ENCODE measurements around the gene OST4. TPM values are rescaled to one million over a fixed set of nuclear protein-coding genes. Genes with fewer than 3 reads are reported as not detected.

OST4 gene
- total RNA-seq, 1 experiment from 2014 or later = 166 TPM

DNA sequence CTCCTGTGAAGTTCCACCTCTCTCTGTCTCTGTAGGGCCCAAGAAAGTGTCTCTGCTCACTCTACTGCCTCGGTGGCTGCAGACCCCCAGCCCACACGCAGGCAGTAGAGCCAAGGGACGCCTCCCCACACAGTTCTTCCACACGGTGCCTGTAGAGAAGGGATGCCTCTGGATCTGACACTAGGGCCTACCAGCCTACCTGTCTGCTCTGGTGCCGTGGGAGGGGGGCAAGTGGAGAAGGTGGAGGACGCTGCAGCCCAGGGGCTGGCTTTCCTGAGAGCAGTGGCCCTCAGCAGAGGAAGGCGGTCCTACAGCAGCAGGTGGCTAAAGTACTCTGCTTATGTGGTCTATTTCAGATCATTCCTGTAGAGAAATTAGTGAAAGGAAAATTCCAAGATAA lies 47.7 kb downstream of the OST4 start:
- H2AFZ ChIP-seq = no peak overlapping the region
- no peaks in the 10 kb centered on the region for H3K27me3 ChIP-seq (ENCODE audit: insufficient read depth, low read depth)
- POLR2A ChIA-PET (ENCODE audit: unreplicated experiment) = no interaction called here
- H3K79me2 ChIP-seq (ENCODE audit: low read depth) = peaks cover 7% of the 10 kb centered on the region; the same call in 1 of the 2 replicates
- no peak overlapping the region for H3K4me2 ChIP-seq
- H3K36me3 ChIP-seq (ENCODE audit: low read depth) = 0 out of 2 replicates have a peak, but pooled peaks cover 5% of the 10 kb centered on the region
- no peak overlapping the region for H3K27ac ChIP-seq
- no peaks in the 10 kb centered on the region for H3K9me3 ChIP-seq (ENCODE audit: insufficient read depth, low read depth)
- no peaks in the 10 kb centered on the region for H4K20me1 ChIP-seq (ENCODE audit: insufficient read depth)
- TF ChIP-seq EZH2 (IDR thresholded peaks at IDR 0.05; ENCODE audit: low read depth) = no peak
- no TSS peak for BruUV-seq (replicated peaks)
- CTCF ChIA-PET = interaction anchor here (0.6 kb wide), 1 partner anchor 256 kb away, joined by 4 read pairs; no protein-coding TSS in a partner anchor
- peaks cover 35% of the 10 kb centered on the region for H3K4me1 ChIP-seq (replicated peaks; ENCODE audit: insufficient read depth)
- no peaks in the 10 kb centered on the region for H3K9me2 ChIP-seq (ENCODE audit: insufficient read depth)
- DNase-seq = no peak
- peaks cover 34% of the 10 kb centered on the region for H3F3A ChIP-seq (ENCODE audit: insufficient read depth, low read depth)
- no peak overlapping the region for H3K4me3 ChIP-seq
- intact Hi-C loops (cut with micrococcal nuclease; ENCODE audit: unreplicated experiment) = no loop called here

DNA sequence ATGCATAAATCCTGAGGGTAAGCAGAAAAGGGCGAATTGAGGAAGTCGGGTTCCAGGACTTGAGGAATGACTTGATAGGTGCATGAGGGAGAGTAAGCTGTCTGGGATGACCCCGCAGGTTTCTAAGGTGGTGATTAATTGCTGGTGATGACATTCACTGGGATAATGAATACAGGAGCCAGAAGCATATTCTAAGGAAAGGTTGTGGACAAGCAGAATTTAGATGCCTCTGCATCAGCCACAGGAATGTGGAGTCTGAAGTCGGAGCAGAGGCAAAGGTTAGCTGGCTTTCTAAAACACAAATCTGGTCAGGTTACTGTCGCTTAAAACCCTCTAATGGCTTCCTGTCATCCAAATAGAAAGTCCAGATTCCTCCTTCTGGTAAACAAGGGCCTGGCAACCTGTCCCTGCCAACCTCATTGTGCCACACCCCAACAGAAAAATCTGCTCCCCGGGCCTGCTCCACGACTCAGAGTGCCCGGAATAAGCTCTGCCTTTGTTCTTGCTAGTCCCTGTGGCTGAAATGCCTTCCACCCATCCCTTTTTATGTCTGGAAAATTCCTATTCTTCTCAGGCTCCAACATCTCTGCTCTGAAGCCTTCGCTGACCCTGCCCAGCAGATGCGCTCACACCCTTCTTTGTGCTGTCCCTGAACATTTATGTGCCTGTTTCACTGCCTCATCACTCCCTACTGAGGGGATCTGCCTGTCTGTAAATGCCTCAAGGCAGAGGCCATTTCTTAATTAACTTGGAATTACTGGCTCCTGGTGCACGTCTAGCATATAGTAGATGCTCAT lies 50.0 kb downstream of the OST4 start:
- no peaks in the 10 kb centered on the region for H3K9me3 ChIP-seq (ENCODE audit: insufficient read depth, low read depth)
- H3K9me2 ChIP-seq (ENCODE audit: insufficient read depth) = no peaks in the 10 kb centered on the region
- no peaks in the 10 kb centered on the region for H3K27me3 ChIP-seq (ENCODE audit: insufficient read depth, low read depth)
- H2AFZ ChIP-seq = no peak overlapping the region
- peak overlapping the region; percentile 61 for H3K4me2 ChIP-seq
- POLR2A ChIA-PET (ENCODE audit: unreplicated experiment) = interaction anchor here (0.6 to 1.0 kb wide), 7 partner anchors 12 to 1483 kb away, joined by 3 to 8 read pairs (median 4); partner anchors contain the start of genes CIB4 and TMEM214
- peaks cover 43% of the 10 kb centered on the region for H3K4me1 ChIP-seq (replicated peaks; ENCODE audit: insufficient read depth)
- DNase-seq = peak; percentile 89 to 96
- TF ChIP-seq EZH2 (IDR thresholded peaks at IDR 0.05; ENCODE audit: low read depth) = no peak
- TF ChIP-seq, protein P1, sequence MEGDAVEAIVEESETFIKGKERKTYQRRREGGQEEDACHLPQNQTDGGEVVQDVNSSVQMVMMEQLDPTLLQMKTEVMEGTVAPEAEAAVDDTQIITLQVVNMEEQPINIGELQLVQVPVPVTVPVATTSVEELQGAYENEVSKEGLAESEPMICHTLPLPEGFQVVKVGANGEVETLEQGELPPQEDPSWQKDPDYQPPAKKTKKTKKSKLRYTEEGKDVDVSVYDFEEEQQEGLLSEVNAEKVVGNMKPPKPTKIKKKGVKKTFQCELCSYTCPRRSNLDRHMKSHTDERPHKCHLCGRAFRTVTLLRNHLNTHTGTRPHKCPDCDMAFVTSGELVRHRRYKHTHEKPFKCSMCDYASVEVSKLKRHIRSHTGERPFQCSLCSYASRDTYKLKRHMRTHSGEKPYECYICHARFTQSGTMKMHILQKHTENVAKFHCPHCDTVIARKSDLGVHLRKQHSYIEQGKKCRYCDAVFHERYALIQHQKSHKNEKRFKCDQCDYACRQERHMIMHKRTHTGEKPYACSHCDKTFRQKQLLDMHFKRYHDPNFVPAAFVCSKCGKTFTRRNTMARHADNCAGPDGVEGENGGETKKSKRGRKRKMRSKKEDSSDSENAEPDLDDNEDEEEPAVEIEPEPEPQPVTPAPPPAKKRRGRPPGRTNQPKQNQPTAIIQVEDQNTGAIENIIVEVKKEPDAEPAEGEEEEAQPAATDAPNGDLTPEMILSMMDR (conservative IDR thresholded peaks at IDR 0.05) = no peak
- peaks cover 34% of the 10 kb centered on the region for H3F3A ChIP-seq (ENCODE audit: insufficient read depth, low read depth)
- 0 out of 2 replicates have a peak, but pooled peaks cover 5% of the 10 kb centered on the region for H3K36me3 ChIP-seq (ENCODE audit: low read depth)
- H4K20me1 ChIP-seq (ENCODE audit: insufficient read depth) = no peaks in the 10 kb centered on the region
- CTCF ChIA-PET = interaction anchor here (0.6 kb wide), 2 partner anchors 50 to 794 kb away, joined by 3 to 4 read pairs; no protein-coding TSS in a partner anchor
- peaks cover 7% of the 10 kb centered on the region; the same call in 1 of the 2 replicates for H3K79me2 ChIP-seq (ENCODE audit: low read depth)
- H3K27ac ChIP-seq = peak overlapping the region; percentile 80
- intact Hi-C loops (cut with micrococcal nuclease; ENCODE audit: unreplicated experiment) = loop anchor here (1.0 to 2.0 kb wide), 2 partner anchors 30 to 63 kb away; partner anchors contain the start of gene AGBL5
- peak overlapping the region; percentile 9; the same call in 1 of the 2 replicates for H3K4me3 ChIP-seq
- BruUV-seq (replicated peaks) = no TSS peak

Other genes with a start within 250 kb of the OST4 start
- not detected in 2 replicates for gene DPYSL5, start 223.5 kb downstream of the OST4 start, total RNA-seq (2021)
- gene MAPRE3, start 101.0 kb downstream of the OST4 start, total RNA-seq (2021) = 17.1 and 25.2 TPM in 2 replicates
- gene TMEM214, start 38.7 kb downstream of the OST4 start, total RNA-seq (2021) = 60.9 and 65.6 TPM in 2 replicates
- 63.2 and 64.0 TPM in 2 replicates for gene AGBL5, start 20.0 kb downstream of the OST4 start, total RNA-seq (2021)
- gene EMILIN1, start 7.0 kb upstream of the OST4 start, total RNA-seq (2021) = 0.83 and 1.6 TPM in 2 replicates
- 4.4 and 10.4 TPM in 2 replicates for gene KHK, start 15.1 kb upstream of the OST4 start, total RNA-seq (2021)
- 0.37 TPM in 1 of 2 replicates, not detected in the other for gene CGREF1, start 47.5 kb upstream of the OST4 start, total RNA-seq (2021)
- gene ABHD1, start 52.2 kb upstream of the OST4 start, total RNA-seq (2021) = not detected in 2 replicates
- gene PREB, start 63.0 kb upstream of the OST4 start, total RNA-seq (2021) = 35.7 and 36.2 TPM in 2 replicates
- gene PRR30, start 67.8 kb upstream of the OST4 start, total RNA-seq (2021) = not detected in 2 replicates
- not detected in 2 replicates for gene TCF23, start 77.3 kb upstream of the OST4 start, total RNA-seq (2021)
- 92.8 and 126 TPM in 2 replicates for gene ATRAID, start 140.4 kb upstream of the OST4 start, total RNA-seq (2021)
- 49.0 and 70.0 TPM in 2 replicates for gene SLC5A6, start 140.6 kb upstream of the OST4 start, total RNA-seq (2021)
- gene CAD, start 145.7 kb upstream of the OST4 start, total RNA-seq (2021) = 41.5 and 70.8 TPM in 2 replicates
- gene SLC30A3, start 191.4 kb upstream of the OST4 start, total RNA-seq (2021) = 1.5 and 2.3 TPM in 2 replicates
- gene DNAJC5G, start 203.8 kb upstream of the OST4 start, total RNA-seq (2021) = not detected in 2 replicates
- gene TRIM54, start 210.8 kb upstream of the OST4 start, total RNA-seq (2021) = 8.2 and 9.8 TPM in 2 replicates
- gene UCN, start 236.8 kb upstream of the OST4 start, total RNA-seq (2021) = 2.8 and 4.6 TPM in 2 replicates

Data from PC-9 (cell line).